Stomach (tissue), 9 donors: Measurements from ENCODE around the gene SCNM1. TPM values are rescaled to one million over a fixed set of nuclear protein-coding genes. Genes with fewer than 3 reads are reported as not detected.
A peak's percentile ranks its signal among the peaks of the same experiment; 100 is the strongest.

ENCODE experiments used
- DNase-seq, 2 donors: peaks; one replicate each; pipeline versions ENCODE4 v3.0.0 to v3.0.0-alpha.2; 2013 to 2019
- H3K27ac ChIP-seq, 5 donors: fragments of 200-600 bp in 4 of 5; sonication (generic) in 4 of 5; one replicate each; pipeline ENCODE4 v1.5.1; 2013 to 2019; ENCODE audit warnings: mild to moderate bottlenecking in 1 of 5, moderate library complexity in 1 of 5
- H3K27me3 ChIP-seq, 3 donors: fragments of 200-600 bp; sonication (generic); one replicate each; pipeline ENCODE4 v1.5.1; 2017 to 2019; ENCODE audit warnings: mixed run types in 1 of 3
- H3K36me3 ChIP-seq, 4 donors: fragments of 200-600 bp; sonication (generic); 1 replicate in 3 of 4; 2 replicates in 1 of 4; pipeline ENCODE4 v1.5.1; 2016 to 2019
- H3K4me1 ChIP-seq, 4 donors: fragments of 200-600 bp; sonication (generic); one replicate each; pipeline ENCODE4 v1.5.1; 2016 to 2019
- H3K4me3 ChIP-seq, 4 donors: fragments of 200-600 bp; sonication (generic) in 3 of 4; one replicate each; pipeline ENCODE4 v1.5.1; 2016 to 2019; ENCODE audit warnings: mild to moderate bottlenecking in 1 of 4
- H3K9me3 ChIP-seq, 4 donors: fragments of 200-600 bp; sonication (generic); one replicate each; pipeline ENCODE4 v1.5.1; 2016 to 2019
- CTCF ChIP-seq, 7 experiments: fragments of 450-650 bp in 4 of 7; fragments of 200-600 bp in 3 of 7; sonication (generic) in 3 of 7; IDR thresholded peaks; one replicate each; pipeline ENCODE4 v1.5.1; 2016 to 2019; ENCODE audit warnings: antibody characterized with exemption in 7 of 7, control low read depth in 2 of 7, mild to moderate bottlenecking in 1 of 7
- EP300 ChIP-seq: sonication (generic); formaldehyde crosslinking; IDR thresholded peaks from one replicate; pipeline ENCODE4 v1.6.1; 2017; ENCODE audit warnings: antibody characterized with exemption
- POLR2A ChIP-seq, 4 donors: fragments of 450-650 bp; IDR thresholded peaks; one replicate each; pipeline ENCODE4 v1.6.1; 2016; ENCODE audit warnings: antibody characterized with exemption in 4 of 4, control low read depth in 2 of 4, mild to moderate bottlenecking in 1 of 4, moderate library complexity in 1 of 4
- POLR2AphosphoS5 ChIP-seq, 3 donors: sonication (generic); formaldehyde crosslinking; IDR thresholded peaks; one replicate each; pipeline ENCODE4 v1.6.1; 2016; ENCODE audit warnings: antibody characterized with exemption in 3 of 3
- WGBS, 5 donors: extraction: QIAGEN DNeasy Blood & Tissue Kit in 3 of 5; methylation state at CpG; one replicate each; pipeline versions ENCODE4 v1.1.5 to v1.1.7; 2013 to 2018; 5-methylcytosine and 5-hydroxymethylcytosine counted together
- intact Hi-C: fragments of 100-400 bp; cut with DNase I; formaldehyde crosslinking; loops from one replicate; pipeline ENCODE4 v1.15.1; 2023; ENCODE audit warnings: low total_unique reads
- polyA plus RNA-seq, 3 donors: library from polyadenylated mRNA; stranded (reverse); fragments of 200-250 nt; gene quantifications; one replicate each; pipeline ENCODE4 v1.2.3, GENCODE V29; 2013
- total RNA-seq, 5 donors: library from RNA; depleted of rRNA; stranded (reverse); fragments of >200 nt; gene quantifications; one replicate each; pipeline versions ENCODE4 v1.1.0 to v1.2.3, GENCODE V29; 2014 to 2016
- donor health status: healthy with polysubstance abuse.
- donor health status: Bipolar disorder and iron deficiency.
- donor health status: healthy.

Gene SCNM1
- total and polyA plus RNA-seq, 8 donors = 4.5 to 66.3 (median 26.3) TPM

GRCh38 chr1:151130987-151131586, 34.9 kb upstream of the SCNM1 start:
- intact Hi-C loops = no loop called here
- peak; percentile 71 to 97 for DNase-seq
- TF ChIP-seq CTCF (IDR thresholded peaks at IDR 0.05) (no peak), POLR2AphosphoS5 (IDR thresholded peaks at IDR 0.05) (peak in 1 of 3 donors; percentile 29)
- Histone ChIP-seq H3K36me3 (peaks cover 0 to 22% (median 8%) of the 10 kb centered on the region in 4 donors), H3K9me3 (no peaks in the 10 kb centered on the region), H3K4me1 (peaks cover 14 to 29% (median 25%) of the 10 kb centered on the region in 4 donors), H3K27ac (peak overlapping the region in 4 of 5 donors; percentile 16 to 81 (median 58)), H3K4me3 (peak overlapping the region; percentile 36 to 47 (median 46)), H3K27me3 (peaks cover 0 to 27% (median 22%) of the 10 kb centered on the region in 3 donors)
- 8 to 14% (median 10%) methylated on average over 30 to 45 of the region's 45 CpGs for WGBS, 5 donors

DNA sequence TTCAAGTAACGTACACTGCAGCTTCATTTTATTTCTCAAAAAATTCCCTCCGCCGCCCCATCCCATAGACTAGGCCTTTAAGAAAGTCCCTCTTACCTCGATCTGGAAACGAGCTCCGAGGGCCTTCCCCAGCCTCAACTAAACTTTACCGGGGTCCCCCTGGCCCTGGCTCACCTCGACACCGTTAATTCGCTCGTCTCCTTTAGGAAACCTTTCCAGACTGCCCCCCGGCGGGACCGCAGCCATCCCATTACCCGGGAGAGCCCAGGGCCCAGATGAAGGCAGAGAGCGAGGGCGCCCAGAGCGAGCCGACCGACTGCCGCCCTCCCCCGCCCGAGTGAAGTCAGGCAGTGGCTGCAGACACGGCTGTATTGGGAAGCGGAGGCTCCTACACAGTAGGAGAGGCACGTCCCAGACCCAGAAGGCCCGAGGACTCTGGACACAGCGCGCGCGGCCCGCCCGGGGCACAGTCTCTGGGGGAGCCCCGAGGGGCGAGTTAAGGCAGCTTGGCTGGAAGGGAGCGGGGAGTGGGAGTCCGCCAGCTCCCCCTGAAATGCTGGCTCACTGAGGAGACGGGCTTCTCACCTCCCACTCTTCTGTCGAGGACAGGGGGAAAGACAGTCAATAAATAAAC, 34.1 kb upstream of the SCNM1 start:
- Histone ChIP-seq H3K4me3 (peak overlapping the region; percentile 36 to 47 (median 46)), H3K4me1 (peaks cover 14 to 26% (median 24%) of the 10 kb centered on the region in 4 donors), H3K27me3 (peaks cover 0 to 27% (median 22%) of the 10 kb centered on the region in 3 donors), H3K36me3 (peaks cover 0 to 29% (median 10%) of the 10 kb centered on the region in 4 donors), H3K9me3 (no peaks in the 10 kb centered on the region), H3K27ac (peak overlapping the region in 4 of 5 donors; percentile 14 to 81 (median 58))
- TF ChIP-seq EP300 (no peak), POLR2A (IDR thresholded peaks at IDR 0.05) (no peak), POLR2AphosphoS5 (IDR thresholded peaks at IDR 0.05) (no peak), CTCF (IDR thresholded peaks at IDR 0.05) (no peak)
- peak; percentile 34 to 71 for DNase-seq
- WGBS, 5 donors = 18 to 34% (median 21%) methylated on average over 16 to 39 of the region's 39 CpGs
- intact Hi-C loops = no loop called here

DNA sequence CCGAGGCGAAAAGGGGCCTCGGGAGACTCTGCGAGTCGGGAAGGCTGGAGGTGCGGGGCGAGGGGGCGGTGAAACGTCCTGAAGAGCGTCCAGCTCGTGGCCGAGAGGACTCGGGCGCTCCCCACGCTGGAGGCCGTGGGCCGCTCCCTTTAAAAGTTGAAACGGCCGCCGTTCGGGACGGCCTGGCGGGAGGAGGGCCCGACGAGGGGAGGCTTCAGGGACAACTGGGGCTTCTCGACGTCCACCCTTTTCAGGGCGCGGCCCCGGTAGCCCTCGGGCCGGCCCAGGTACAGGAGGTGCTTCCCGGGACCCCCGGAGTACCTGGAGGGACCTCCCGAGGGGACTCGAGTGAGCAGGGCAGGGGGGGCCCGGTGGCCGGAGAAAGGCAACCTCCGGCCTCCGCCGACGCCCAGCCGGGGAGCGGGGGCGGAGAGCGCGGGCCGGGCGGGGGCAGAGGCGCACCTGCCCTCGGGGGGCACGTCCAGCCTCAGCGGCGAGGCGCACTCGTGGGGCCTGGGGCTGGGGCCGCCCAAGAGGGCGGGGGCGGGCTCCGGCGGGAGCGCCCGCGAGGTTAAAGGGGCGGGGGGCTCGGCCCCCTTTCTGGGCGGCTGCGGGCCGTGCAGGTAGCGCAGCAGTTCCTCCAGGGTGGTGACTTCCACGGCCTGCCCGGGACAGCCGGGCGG, 33.5 kb upstream of the SCNM1 start:
- peaks cover 0 to 31% (median 11%) of the 10 kb centered on the region in 4 donors for H3K36me3 ChIP-seq
- peaks cover 0 to 27% (median 22%) of the 10 kb centered on the region in 3 donors for H3K27me3 ChIP-seq
- H3K9me3 ChIP-seq = no peaks in the 10 kb centered on the region
- 25 to 52% (median 39%) methylated on average over 23 to 74 of the region's 74 CpGs for WGBS, 5 donors
- peak overlapping the region in 3 of 5 donors; percentile 14 to 81 (median 64) for H3K27ac ChIP-seq
- H3K4me3 ChIP-seq = peak overlapping the region; percentile 36 to 47 (median 46)
- TF ChIP-seq EP300 = no peak
- TF ChIP-seq CTCF (IDR thresholded peaks at IDR 0.05) = no peak
- no peak for TF ChIP-seq POLR2A (IDR thresholded peaks at IDR 0.05)
- TF ChIP-seq POLR2AphosphoS5 (IDR thresholded peaks at IDR 0.05) = no peak
- intact Hi-C loops = no loop called here
- H3K4me1 ChIP-seq = peaks cover 14 to 26% (median 24%) of the 10 kb centered on the region in 4 donors
- no peak for DNase-seq

DNA sequence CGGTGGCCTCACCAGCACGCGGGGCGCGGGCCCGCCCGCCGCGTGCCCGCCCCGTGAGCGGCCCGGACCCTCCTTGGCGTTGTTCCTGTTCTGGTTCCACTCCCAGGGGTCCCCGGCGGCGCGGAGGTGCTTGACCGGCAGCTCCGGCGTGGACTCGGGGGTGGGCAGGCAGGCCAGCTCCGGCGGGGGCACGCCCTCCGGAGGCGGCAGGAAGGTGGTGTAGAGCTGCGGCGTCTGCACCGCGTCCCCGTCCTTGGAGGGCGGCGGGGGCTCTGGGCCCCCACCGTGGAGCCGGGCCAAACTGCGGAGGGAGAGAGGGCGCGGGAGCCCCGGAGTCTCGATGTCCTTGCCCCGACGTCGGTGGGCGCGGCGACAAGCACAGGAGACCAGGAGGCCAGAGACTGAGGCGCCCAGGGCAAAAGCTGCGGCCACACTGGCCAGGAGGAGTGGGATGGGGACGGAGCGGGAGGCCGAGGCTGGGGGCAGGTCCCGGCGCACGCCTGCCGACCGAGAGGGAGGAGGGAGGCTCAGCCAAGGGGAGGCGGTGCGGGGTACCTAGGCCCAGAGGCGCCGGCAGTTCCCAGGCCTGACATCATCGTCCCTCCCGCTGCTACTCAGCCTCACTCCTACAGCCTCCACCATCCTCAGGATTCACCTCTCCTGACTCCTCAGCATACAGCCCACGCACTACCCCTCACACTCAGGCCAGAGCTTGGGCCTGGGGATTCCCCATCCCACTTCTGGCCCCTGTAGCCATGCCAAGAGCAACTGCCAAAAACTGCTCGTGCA, 32.7 kb upstream of the SCNM1 start:
- WGBS, 5 donors = 49 to 78% (median 69%) methylated on average over 9 to 65 of the region's 65 CpGs
- intact Hi-C loops = no loop called here
- DNase-seq = peak in 1 of 2 donors; percentile 61

More for the DNA sequence above, 32.7 kb upstream of the SCNM1 start:
- H3K4me3 ChIP-seq = peak overlapping the region; percentile 36 to 47 (median 46)
- no peak for TF ChIP-seq EP300
- no peak for TF ChIP-seq POLR2A (IDR thresholded peaks at IDR 0.05)
- TF ChIP-seq CTCF (IDR thresholded peaks at IDR 0.05) = no peak
- no peak for TF ChIP-seq POLR2AphosphoS5 (IDR thresholded peaks at IDR 0.05)
- peaks cover 0 to 27% (median 22%) of the 10 kb centered on the region in 3 donors for H3K27me3 ChIP-seq
- no peaks in the 10 kb centered on the region for H3K9me3 ChIP-seq
- H3K36me3 ChIP-seq = peaks cover 0 to 34% (median 12%) of the 10 kb centered on the region in 4 donors
- no peak overlapping the region for H3K27ac ChIP-seq
- H3K4me1 ChIP-seq = peaks cover 14 to 26% (median 24%) of the 10 kb centered on the region in 4 donors
